GM12891 (cell line): ENCODE measurements around the gene ZEB2.

ENCODE experiments used
- PAX5 ChIP-seq: IDR thresholded peaks from 2 replicates; pipeline ENCODE4 v1.6.1; 2011; ENCODE audit warnings: low read length, moderate library complexity, mild to moderate bottlenecking; ENCODE audit not compliant: insufficient read depth, severe bottlenecking
- POLR2A ChIP-seq: IDR thresholded peaks from 2 replicates; pipeline ENCODE4 v1.6.1; 2011; ENCODE audit warnings: low read depth, low read length, control low read depth
- POLR2AphosphoS5 ChIP-seq: IDR thresholded peaks from 2 replicates; pipeline ENCODE4 v1.6.1; 2011; ENCODE audit warnings: low read depth, low read length, control low read depth
- POU2F2 ChIP-seq: IDR thresholded peaks from 2 replicates; pipeline ENCODE4 v1.6.1; 2011; ENCODE audit warnings: low read depth, mild to moderate bottlenecking, control low read depth, low read length, moderate library complexity
- SPI1 ChIP-seq: IDR thresholded peaks from 2 replicates; pipeline ENCODE4 v1.6.1; 2011; ENCODE audit warnings: low read depth, low read length, control low read depth
- TAF1 ChIP-seq: IDR thresholded peaks from 2 replicates; pipeline ENCODE4 v1.6.1; 2011; ENCODE audit warnings: low read depth, low read length, control low read depth

GRCh38 chr2:144377914-144378313 lies 142.0 kb downstream of the ZEB2 start:
- TF ChIP-seq POLR2AphosphoS5 (no peak), POLR2A (no peak), SPI1 (no peak), TAF1 (no peak), POU2F2 (no peak), PAX5 (no peak)
